Endothelial cell of umbilical vein (primary cell): ENCODE measurements around the gene ALG11. TPM values are rescaled to one million over a fixed set of nuclear protein-coding genes. Genes with fewer than 3 reads are reported as not detected.

ENCODE experiments used
- BruUV-seq: library from RNA; stranded (reverse); fragments of 400-500 nt; replicated peaks from 2 replicates; lab custom pipeline; 2021; lab: Mats Ljungman, UMichigan
- CTCF ChIA-PET: fragments of 300-600, 350-600 bp; sonication (Branson Sonifier 250); formaldehyde crosslinking; loops from one replicate; lab custom pipeline; 2021; ENCODE audit warnings: antibody characterized with exemption, inconsistent platforms; lab: Charles Lee
- POLR2A ChIA-PET: fragments of 300-600, 350-600 bp; sonication (Branson Sonifier 250); formaldehyde crosslinking; loops from one replicate; lab custom pipeline; 2021; ENCODE audit warnings: antibody characterized with exemption, inconsistent platforms; lab: Charles Lee
- DNase-seq: peaks from one replicate; pipeline ENCODE4 v3.0.0-alpha.2; 2011; ENCODE audit warnings: low read depth, low spot score
- FAIRE-seq: peaks from 2 replicates; lab custom pipeline; 2011; peaks lifted over from hg19 to GRCh38; lab: Jason Lieb, UNC
- H2AFZ ChIP-seq: 2 replicates; pipeline ENCODE4 v1.6.0; 2012; ENCODE audit warnings: low read depth, low read length, control low read depth, inconsistent platforms
- H3K27ac ChIP-seq: 2 replicates; pipeline ENCODE4 v1.5.1; 2011; ENCODE audit warnings: low read depth, mild to moderate bottlenecking, control low read depth, low read length, moderate library complexity; ENCODE audit not compliant: insufficient read depth
- H3K27me3 ChIP-seq, 2 experiments: 2 replicates each; pipeline versions ENCODE4 v1.6.0 to v1.6.1; 2011; ENCODE audit warnings: low read length in 2 of 2, mixed read lengths in 1 of 2; ENCODE audit not compliant: control insufficient read depth in 2 of 2, insufficient read depth in 2 of 2
- H3K36me3 ChIP-seq, 2 experiments: 2 replicates in 1 of 2; 3 replicates in 1 of 2; pipeline ENCODE4 v1.5.1; 2011; ENCODE audit warnings: low read length in 2 of 2, mild to moderate bottlenecking in 1 of 2, moderate library complexity in 1 of 2; ENCODE audit not compliant: control insufficient read depth in 2 of 2, insufficient read depth in 2 of 2; ENCODE audit errors: extremely low read depth in 1 of 2
- H3K4me1 ChIP-seq: 3 replicates; pipeline ENCODE4 v1.5.1; 2011; ENCODE audit warnings: mild to moderate bottlenecking, low read length; ENCODE audit not compliant: control insufficient read depth, insufficient read depth; ENCODE audit errors: extremely low read depth
- H3K4me2 ChIP-seq: 2 replicates; pipeline ENCODE4 v1.6.1; 2011; ENCODE audit warnings: low read length, control low read depth, mixed read lengths; ENCODE audit not compliant: insufficient read depth
- H3K4me3 ChIP-seq, 3 experiments: fragments of 200-600 bp in 1 of 3; sonication (generic), shearing (Covaris generic) in 1 of 3; replicated peaks in 1 of 3; 2 replicates each; pipeline ENCODE4 v1.5.1; 2011 to 2016; ENCODE audit warnings: control low read depth in 3 of 3, low read length in 3 of 3, mild to moderate bottlenecking in 2 of 3, inconsistent platforms in 1 of 3, low read depth in 1 of 3, moderate library complexity in 1 of 3; ENCODE audit not compliant: insufficient read depth in 1 of 3
- H3K79me2 ChIP-seq: 2 replicates; pipeline ENCODE4 v1.6.0; 2012; ENCODE audit warnings: low read length, inconsistent platforms; ENCODE audit not compliant: control insufficient read depth, insufficient read depth
- H3K9ac ChIP-seq: replicated peaks from 2 replicates; pipeline ENCODE3; 2011; ENCODE audit warnings: low read length, control low read depth; ENCODE audit not compliant: insufficient read depth; ENCODE audit errors: extremely low read depth
- H3K9me1 ChIP-seq: replicated peaks from 3 replicates; pipeline ENCODE4 v1.6.0; 2011; ENCODE audit warnings: mild to moderate bottlenecking, low read length; ENCODE audit not compliant: control insufficient read depth, insufficient read depth; ENCODE audit errors: extremely low read depth
- H3K9me3 ChIP-seq: replicated peaks from 2 replicates; pipeline ENCODE4 v1.5.1; 2012; ENCODE audit warnings: low read length, inconsistent platforms; ENCODE audit not compliant: control insufficient read depth, insufficient read depth
- H4K20me1 ChIP-seq: replicated peaks from 2 replicates; pipeline ENCODE3; 2011; ENCODE audit warnings: mild to moderate bottlenecking, low read length; ENCODE audit not compliant: control insufficient read depth, insufficient read depth; ENCODE audit errors: extremely low read depth
- CTCF ChIP-seq, 2 donors: IDR thresholded peaks; 1 replicate in 1 of 2; 2 replicates in 1 of 2; pipeline ENCODE4 v1.5.1; 2011; ENCODE audit warnings: low read length in 2 of 2, mild to moderate bottlenecking in 2 of 2, moderate library complexity in 2 of 2, control low read depth in 1 of 2, inconsistent platforms in 1 of 2, low read depth in 1 of 2; ENCODE audit not compliant: insufficient read depth in 1 of 2; ENCODE audit errors: extremely low read depth in 1 of 2
- EZH2 ChIP-seq: IDR thresholded peaks from 2 replicates; pipeline ENCODE4 v1.6.1; 2012; ENCODE audit warnings: borderline replicate concordance, low read depth, mild to moderate bottlenecking, moderate library complexity, low read length, inconsistent platforms; ENCODE audit not compliant: severe bottlenecking
- FOS ChIP-seq: IDR thresholded peaks from 2 replicates; pipeline ENCODE4 v1.6.1; 2011; ENCODE audit warnings: mild to moderate bottlenecking, low read length, moderate library complexity, borderline replicate concordance; ENCODE audit not compliant: insufficient read depth
- MYC ChIP-seq: IDR thresholded peaks from one replicate; pipeline ENCODE4 v1.6.1; 2011; ENCODE audit warnings: mild to moderate bottlenecking, low read depth, low read length
- POLR2A ChIP-seq: IDR thresholded peaks from 2 replicates; pipeline ENCODE4 v1.6.1; 2012; ENCODE audit warnings: low read depth, mild to moderate bottlenecking, control low read depth, low read length
- POLR2AphosphoS5 ChIP-seq: IDR thresholded peaks from 2 replicates; pipeline ENCODE4 v1.6.1; 2012; ENCODE audit warnings: low read depth, mild to moderate bottlenecking, control low read depth, low read length, moderate library complexity; ENCODE audit not compliant: insufficient read depth
- dilution Hi-C: fragments of 300-500 bp; cut with MboI; formaldehyde crosslinking; loops from one replicate; pipeline ENCODE4 v1.15.0; 2019; ENCODE audit warnings: low sequenced_read_pairs; ENCODE audit not compliant: extremely low pct_ligation_motif_present
- intact Hi-C: fragments of 100-400 bp; cut with micrococcal nuclease; formaldehyde crosslinking; loops from one replicate; pipeline ENCODE4 v1.10.0; 2022
- polyA plus RNA-seq, 4 experiments: library from polyadenylated mRNA; depleted of rRNA in 3 of 4; stranded (reverse) in 3 of 4; unstranded in 1 of 4; fragments of >200 nt; gene quantifications; 2 replicates each; pipeline versions ENCODE4 v1.2.1 to v1.2.3, GENCODE V29; 2011 to 2012; ENCODE audit warnings: missing spikeins in 1 of 4
- total RNA-seq: library from RNA; stranded (reverse); gene quantifications from 2 replicates; pipeline ENCODE4 v1.2.3, GENCODE V29; 2021

The ALG11 gene
- total and polyA plus RNA-seq, 2 donors (not counting 3 experiments of a cell fraction or from before 2014, with no cell fraction given) = 6.5 to 31.0 TPM

DNA sequence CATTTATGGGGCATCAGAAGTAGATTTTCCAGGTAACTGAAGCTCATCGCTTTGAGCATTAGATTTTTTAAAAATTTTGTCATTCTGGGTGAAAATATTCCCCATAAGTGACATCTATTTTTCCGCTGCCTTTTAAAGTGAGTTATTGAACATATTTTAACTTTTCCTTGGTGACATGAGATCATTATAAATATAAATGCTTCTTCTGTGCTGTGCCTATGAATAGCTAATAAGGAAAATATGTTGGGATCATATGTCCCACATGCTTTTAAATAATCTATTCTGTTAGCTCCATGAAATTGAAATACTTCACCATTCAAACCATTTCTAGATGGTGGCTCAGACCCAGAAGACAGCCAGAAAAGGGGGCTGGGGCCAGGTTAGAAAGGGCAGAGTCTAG lies 15.0 kb upstream of the ALG11 start:
- H3K27me3 ChIP-seq = peaks cover 17 to 19% of the 10 kb centered on the region in 2 experiments
- dilution Hi-C loops = no loop called here
- H3K79me2 ChIP-seq = no peaks in the 10 kb centered on the region
- H3K9me1 ChIP-seq = no peaks in the 10 kb centered on the region
- H3K27ac ChIP-seq = no peak overlapping the region
- no peak overlapping the region for H3K9ac ChIP-seq
- H3K4me2 ChIP-seq = no peak overlapping the region
- no peaks in the 10 kb centered on the region for H3K36me3 ChIP-seq
- H4K20me1 ChIP-seq = no peaks in the 10 kb centered on the region
- no peaks in the 10 kb centered on the region for H3K9me3 ChIP-seq
- no peak overlapping the region for H2AFZ ChIP-seq
- intact Hi-C loops = no loop called here
- ChIA-PET POLR2A (no interaction called here), CTCF (no interaction called here)
- TF ChIP-seq POLR2A (no peak), POLR2AphosphoS5 (no peak), FOS (no peak), CTCF (IDR thresholded peaks at IDR 0.05; ENCODE audit: extremely low read depth in 1 of 2, insufficient read depth in 1 of 2, low read depth in 1 of 2, low read length in 2 of 2) (no peak), MYC (no peak), EZH2 (no peak)
- FAIRE-seq (no peak), DNase-seq (no peak)
- no TSS peak for BruUV-seq
- no peak overlapping the region for H3K4me3 ChIP-seq
- H3K4me1 ChIP-seq = no peaks in the 10 kb centered on the region
